Fibroblast of mammary gland (primary cell): ENCODE results near the gene POLDIP3.
"Not testable (repeated sequence)": the region's sequence is repeated elsewhere in the genome, so short reads cannot be mapped to it uniquely, and the experiment has no call there.

ENCODE experiments used
- DNase-seq: peaks from one replicate; pipeline ENCODE4 v3.0.0-alpha.2; 2010; ENCODE audit warnings: low read depth
- H3K4me3 ChIP-seq: 2 replicates; pipeline ENCODE4 v1.5.1; 2011; ENCODE audit warnings: low read depth, mild to moderate bottlenecking, low read length, moderate library complexity; ENCODE audit not compliant: control insufficient read depth
- CTCF ChIP-seq: conservative IDR thresholded peaks from 2 replicates; pipeline ENCODE4 v1.5.1; 2011; ENCODE audit warnings: low read depth, low read length, inconsistent platforms; ENCODE audit not compliant: control insufficient read depth, insufficient read depth

The POLDIP3 gene

GRCh38 chr22:42619261-42620063 lies 4.8 kb upstream of the POLDIP3 start:
- no peak overlapping the region for H3K4me3 ChIP-seq
- TF ChIP-seq CTCF, result no peak
- DNase-seq, result no peak

- H3K4me3 ChIP-seq, result no peak overlapping the region
- no peak for TF ChIP-seq CTCF
- no peak for DNase-seq
These were observed 2.7 kb upstream of the POLDIP3 start for GRCh38 chr22:42617155-42617983.

- peak overlapping the region; percentile 1 for H3K4me3 ChIP-seq
- DNase-seq, result not testable (repeated sequence)
These were observed 1.1 kb upstream of the POLDIP3 start for GRCh38 chr22:42615860-42616175.

- TF ChIP-seq CTCF, result no peak
- DNase-seq, result peak; percentile 99
- peak overlapping the region; percentile 72 for H3K4me3 ChIP-seq
These were observed 593 bp upstream of the POLDIP3 start for GRCh38 chr22:42615092-42615859.

- TF ChIP-seq CTCF, result no peak
- H3K4me3 ChIP-seq, result peak overlapping the region; percentile 72
- peak; percentile 41 for DNase-seq
These were observed 796 bp downstream of the POLDIP3 start for GRCh38 chr22:42613872-42614301.

- H3K4me3 ChIP-seq, result no peak overlapping the region
- no peak for DNase-seq
- TF ChIP-seq CTCF, result no peak
These were observed 2.3 kb downstream of the POLDIP3 start for GRCh38 chr22:42612336-42612735.

GRCh38 chr22:42611051-42611450 lies 3.6 kb downstream of the POLDIP3 start:
- TF ChIP-seq CTCF, result no peak
- no peak overlapping the region for H3K4me3 ChIP-seq
- peak; percentile 55 for DNase-seq
